GM13976 (cell line): ENCODE data around the gene PDE2A.

Source experiments
- DNase-seq: peaks from one replicate; pipeline ENCODE4 v3.0.0; 2012; ENCODE audit warnings: low spot score
- CTCF ChIP-seq: IDR thresholded peaks from 2 replicates; pipeline ENCODE4 v1.5.1; 2012; ENCODE audit warnings: borderline replicate concordance, mild to moderate bottlenecking; ENCODE audit not compliant: insufficient read depth; ENCODE audit errors: extremely low read depth, missing control alignments, control extremely low read depth
- in situ Hi-C: fragments of 300-500 bp; cut with MboI; formaldehyde crosslinking; loops from one replicate; pipeline ENCODE4 v1.12.0; 2022; ENCODE audit warnings: low sequenced_read_pairs, mixed read lengths, inconsistent platforms; ENCODE audit not compliant: unreplicated experiment

Gene PDE2A

GRCh38 chr11:72585762-72586311 is 88.4 kb downstream of the PDE2A start:
- in situ Hi-C loops: no loop called here
- DNase-seq: peak; percentile 88
- peak; percentile 85 for TF ChIP-seq CTCF

GRCh38 chr11:72584939-72585597 is 89.2 kb downstream of the PDE2A start:
- in situ Hi-C loops: no loop called here
- no peak for DNase-seq
- TF ChIP-seq CTCF: no peak

GRCh38 chr11:72584293-72584938 is 89.8 kb downstream of the PDE2A start:
- no peak for TF ChIP-seq CTCF
- no peak for DNase-seq
- in situ Hi-C loops: no loop called here

- no peak for DNase-seq
- in situ Hi-C loops: no loop called here
- no peak for TF ChIP-seq CTCF
Observed at GRCh38 chr11:72583616-72584292, 90.5 kb downstream of the PDE2A start.

- TF ChIP-seq CTCF: no peak
- no peak for DNase-seq
- in situ Hi-C loops: no loop called here
Observed at GRCh38 chr11:72583177-72583553, 91.1 kb downstream of the PDE2A start.

- in situ Hi-C loops: no loop called here
- DNase-seq: no peak
- TF ChIP-seq CTCF: no peak
Observed at GRCh38 chr11:72582206-72583176, 91.7 kb downstream of the PDE2A start.
